Urothelium cell line (cell line): ENCODE data around the gene C8A.

ENCODE experiments used
- DNase-seq: peaks from one replicate; pipeline ENCODE4 v3.0.0; 2011; ENCODE audit warnings: low spot score, mixed read lengths
- FAIRE-seq: peaks from 2 replicates; lab custom pipeline; 2011; peaks lifted over from hg19 to GRCh38; lab: Jason Lieb, UNC

Gene C8A

GRCh38 chr1:56964349-56965017 lies 109.9 kb downstream of the C8A start:
- FAIRE-seq (no peak), DNase-seq (no peak)

DNA sequence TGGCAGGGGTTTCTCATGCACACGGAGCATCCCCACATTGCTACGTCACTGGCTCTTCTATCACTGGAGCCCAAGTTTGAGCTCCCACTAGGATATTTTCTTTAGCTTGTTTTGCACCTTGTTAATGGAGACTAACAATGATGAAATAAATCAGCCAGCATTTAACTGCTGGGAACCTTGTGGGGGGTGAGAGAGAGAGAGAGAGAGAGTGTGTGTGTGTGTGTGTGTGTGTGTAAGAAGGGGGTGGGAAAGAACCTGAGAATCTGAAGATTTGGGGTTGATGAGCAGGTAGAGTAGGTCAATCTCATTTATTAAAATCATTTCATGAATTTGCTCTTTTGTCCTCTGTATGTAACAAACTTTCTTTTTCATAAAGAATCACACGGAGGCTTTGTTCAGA lies 110.6 kb downstream of the C8A start:
- FAIRE-seq = no peak

GRCh38 chr1:56965916-56966697 lies 111.5 kb downstream of the C8A start, which contains the start of gene C8B:
C8B (minus strand) TSS chr1:56966015; CDS start chr1:56965948, 67 bp downstream.
- FAIRE-seq = no peak
- no peak for DNase-seq

More for the DNA sequence above, 110.6 kb downstream of the C8A start:
- no peak for DNase-seq

GRCh38 chr1:56966698-56966999 lies 112.1 kb downstream of the C8A start:
- no peak for FAIRE-seq
- no peak for DNase-seq

DNA sequence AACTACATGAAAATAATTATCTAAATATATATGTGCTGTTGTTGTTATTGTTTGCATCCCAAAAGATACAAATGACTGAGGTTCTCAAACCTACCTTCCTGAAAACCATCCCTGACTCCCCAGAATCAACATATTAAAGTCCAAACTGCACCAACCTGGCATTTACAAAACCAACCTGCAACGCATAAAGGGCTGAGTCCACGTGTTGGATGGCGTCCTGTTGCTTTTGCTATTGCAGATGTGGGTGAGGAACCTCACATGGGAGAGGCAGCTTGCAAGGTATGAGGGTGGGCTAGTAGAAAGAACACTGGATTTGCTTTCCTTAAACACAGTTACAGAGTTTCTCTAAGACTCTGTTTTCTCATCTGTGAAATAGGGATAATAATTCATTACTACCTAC lies 112.8 kb downstream of the C8A start:
- no peak for FAIRE-seq
- no peak for DNase-seq
